Vagina (tissue), 2 donors: ENCODE measurements around the gene LDB2. TPM values are rescaled to one million over a fixed set of nuclear protein-coding genes. Genes with fewer than 3 reads are reported as not detected.

ENCODE experiments used
- DNase-seq, 2 donors: peaks; one replicate each; pipeline ENCODE4 v3.0.0-alpha.2; 2017; ENCODE audit errors: extremely low spot score in 2 of 2
- H3K27ac ChIP-seq: fragments of 200-600 bp; sonication (generic); one replicate; pipeline ENCODE4 v1.5.1; 2019
- H3K27me3 ChIP-seq: fragments of 200-600 bp; sonication (generic); one replicate; pipeline ENCODE4 v1.5.1; 2019
- H3K36me3 ChIP-seq, 2 donors: fragments of 200-600 bp; sonication (generic); one replicate each; pipeline ENCODE4 v1.5.1; 2017 to 2019
- H3K4me1 ChIP-seq: fragments of 200-600 bp; sonication (generic); one replicate; pipeline ENCODE4 v1.5.1; 2019
- H3K4me3 ChIP-seq, 2 donors: fragments of 200-600 bp; sonication (generic); 1 replicate in 1 of 2; 2 replicates in 1 of 2; pipeline ENCODE4 v1.5.1; 2016 to 2019
- H3K9me3 ChIP-seq: fragments of 200-600 bp; sonication (generic); one replicate; pipeline ENCODE4 v1.5.1; 2019
- POLR2A ChIP-seq, 2 donors: fragments of 450-650 bp; IDR thresholded peaks; one replicate each; pipeline ENCODE4 v1.6.1; 2017; ENCODE audit warnings: antibody characterized with exemption in 2 of 2, mild to moderate bottlenecking in 2 of 2, moderate library complexity in 2 of 2
- POLR2AphosphoS5 ChIP-seq, 2 donors: sonication (generic); formaldehyde crosslinking; IDR thresholded peaks; one replicate each; pipeline ENCODE4 v1.9.0; 2017; ENCODE audit warnings: antibody characterized with exemption in 2 of 2, mild to moderate bottlenecking in 2 of 2, low read depth in 1 of 2; ENCODE audit not compliant: insufficient read depth in 1 of 2
- intact Hi-C: fragments of 100-400 bp; cut with DNase I; formaldehyde crosslinking; loops from one replicate; pipeline ENCODE4 v1.15.1; 2023
- total RNA-seq: library from RNA; depleted of rRNA; stranded (reverse); fragments of >200 nt; gene quantifications from one replicate; pipeline ENCODE4 v1.2.3, GENCODE V29; 2016
- TF ChIP-seq, protein P1 (sequence below), 3 experiments: fragments of 450-650 bp in 2 of 3; fragments of 200-600 bp in 1 of 3; sonication (generic) in 1 of 3; IDR thresholded peaks; one replicate each; pipeline ENCODE4 v1.5.1; 2017 to 2019; ENCODE audit warnings: antibody characterized with exemption in 3 of 3, mild to moderate bottlenecking in 2 of 3, moderate library complexity in 2 of 3

Gene LDB2
- total RNA-seq, 1 donor from 2014 or later = 70.0 TPM

DNA sequence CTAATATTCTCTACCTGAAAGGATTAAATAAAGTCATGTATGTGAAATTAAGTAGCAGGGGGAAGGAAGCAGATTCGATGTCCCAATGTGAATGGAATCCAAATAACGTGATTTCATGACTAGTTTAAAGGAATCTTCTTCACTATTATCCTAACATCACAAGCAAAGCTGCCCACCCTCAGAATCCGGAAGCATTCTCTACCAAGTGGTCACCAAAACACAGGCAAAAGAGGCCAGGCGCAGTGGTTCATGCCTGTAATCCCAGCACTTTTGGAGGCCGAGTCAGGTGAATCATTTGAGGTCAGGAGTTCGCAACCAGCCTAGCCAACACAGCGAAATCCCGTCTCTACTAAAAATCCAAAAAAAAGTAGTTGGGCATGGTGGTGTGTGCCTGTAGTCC is 212.9 kb downstream of the LDB2 start:
- Histone ChIP-seq H3K27ac (no peak overlapping the region), H3K36me3 (no peaks in the 10 kb centered on the region), H3K27me3 (no peaks in the 10 kb centered on the region), H3K4me1 (no peaks in the 10 kb centered on the region), H3K4me3 (no peak overlapping the region), H3K9me3 (no peaks in the 10 kb centered on the region)
- DNase-seq = no peak
- intact Hi-C loops = no loop called here
- TF ChIP-seq, protein P1, sequence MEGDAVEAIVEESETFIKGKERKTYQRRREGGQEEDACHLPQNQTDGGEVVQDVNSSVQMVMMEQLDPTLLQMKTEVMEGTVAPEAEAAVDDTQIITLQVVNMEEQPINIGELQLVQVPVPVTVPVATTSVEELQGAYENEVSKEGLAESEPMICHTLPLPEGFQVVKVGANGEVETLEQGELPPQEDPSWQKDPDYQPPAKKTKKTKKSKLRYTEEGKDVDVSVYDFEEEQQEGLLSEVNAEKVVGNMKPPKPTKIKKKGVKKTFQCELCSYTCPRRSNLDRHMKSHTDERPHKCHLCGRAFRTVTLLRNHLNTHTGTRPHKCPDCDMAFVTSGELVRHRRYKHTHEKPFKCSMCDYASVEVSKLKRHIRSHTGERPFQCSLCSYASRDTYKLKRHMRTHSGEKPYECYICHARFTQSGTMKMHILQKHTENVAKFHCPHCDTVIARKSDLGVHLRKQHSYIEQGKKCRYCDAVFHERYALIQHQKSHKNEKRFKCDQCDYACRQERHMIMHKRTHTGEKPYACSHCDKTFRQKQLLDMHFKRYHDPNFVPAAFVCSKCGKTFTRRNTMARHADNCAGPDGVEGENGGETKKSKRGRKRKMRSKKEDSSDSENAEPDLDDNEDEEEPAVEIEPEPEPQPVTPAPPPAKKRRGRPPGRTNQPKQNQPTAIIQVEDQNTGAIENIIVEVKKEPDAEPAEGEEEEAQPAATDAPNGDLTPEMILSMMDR (IDR thresholded peaks at IDR 0.05) = no peak
- no peak for TF ChIP-seq POLR2A (IDR thresholded peaks at IDR 0.05)
- no peak for TF ChIP-seq POLR2AphosphoS5 (IDR thresholded peaks at IDR 0.05; ENCODE audit: insufficient read depth in 1 of 2, low read depth in 1 of 2)

GRCh38 chr4:16684935-16685334 is 213.5 kb downstream of the LDB2 start:
- TF ChIP-seq POLR2A (IDR thresholded peaks at IDR 0.05) = no peak
- TF ChIP-seq POLR2AphosphoS5 (IDR thresholded peaks at IDR 0.05; ENCODE audit: insufficient read depth in 1 of 2, low read depth in 1 of 2) = no peak
- TF ChIP-seq, protein P1 (IDR thresholded peaks at IDR 0.05) = no peak
- Histone ChIP-seq H3K36me3 (no peaks in the 10 kb centered on the region), H3K9me3 (no peaks in the 10 kb centered on the region), H3K27me3 (no peaks in the 10 kb centered on the region), H3K4me1 (no peaks in the 10 kb centered on the region), H3K4me3 (no peak overlapping the region), H3K27ac (no peak overlapping the region)
- DNase-seq = no peak
- intact Hi-C loops = no loop called here

- H3K27me3 ChIP-seq = no peaks in the 10 kb centered on the region
- no peaks in the 10 kb centered on the region for H3K4me1 ChIP-seq
- H3K27ac ChIP-seq = no peak overlapping the region
- no peak overlapping the region for H3K4me3 ChIP-seq
- TF ChIP-seq POLR2A (IDR thresholded peaks at IDR 0.05) (no peak), POLR2AphosphoS5 (IDR thresholded peaks at IDR 0.05; ENCODE audit: insufficient read depth in 1 of 2, low read depth in 1 of 2) (no peak)
- TF ChIP-seq, protein P1 (IDR thresholded peaks at IDR 0.05) = no peak
- H3K36me3 ChIP-seq = no peaks in the 10 kb centered on the region
- no peaks in the 10 kb centered on the region for H3K9me3 ChIP-seq
- intact Hi-C loops = no loop called here
- DNase-seq = no peak
Measured at GRCh38 chr4:16684097-16684496, 214.3 kb downstream of the LDB2 start.

- Histone ChIP-seq H3K27me3 (no peaks in the 10 kb centered on the region), H3K27ac (no peak overlapping the region), H3K9me3 (no peaks in the 10 kb centered on the region), H3K36me3 (no peaks in the 10 kb centered on the region), H3K4me1 (no peaks in the 10 kb centered on the region), H3K4me3 (no peak overlapping the region)
- no peak for DNase-seq
- TF ChIP-seq, protein P1 (IDR thresholded peaks at IDR 0.05) = no peak
- TF ChIP-seq POLR2AphosphoS5 (IDR thresholded peaks at IDR 0.05; ENCODE audit: insufficient read depth in 1 of 2, low read depth in 1 of 2) = no peak
- intact Hi-C loops = no loop called here
Measured at GRCh38 chr4:16682975-16683374, 215.5 kb downstream of the LDB2 start.

- no peaks in the 10 kb centered on the region for H3K27me3 ChIP-seq
- H3K27ac ChIP-seq = no peak overlapping the region
- H3K4me3 ChIP-seq = no peak overlapping the region
- peaks cover 7% of the 10 kb centered on the region for H3K4me1 ChIP-seq
- TF ChIP-seq POLR2A (IDR thresholded peaks at IDR 0.05) = no peak
- TF ChIP-seq, protein P1 (IDR thresholded peaks at IDR 0.05) = no peak
- TF ChIP-seq POLR2AphosphoS5 (IDR thresholded peaks at IDR 0.05; ENCODE audit: insufficient read depth in 1 of 2, low read depth in 1 of 2) = no peak
- H3K36me3 ChIP-seq = no peaks in the 10 kb centered on the region
- H3K9me3 ChIP-seq = no peaks in the 10 kb centered on the region
- no peak for DNase-seq
- intact Hi-C loops = loop anchor here (5.0 kb wide), 1 partner anchor 1210 kb away; no protein-coding TSS in a partner anchor
Measured at GRCh38 chr4:16677001-16677944, 221.2 kb downstream of the LDB2 start.
